CD14-positive monocyte (primary cell): ENCODE results near the gene ZFHX2. TPM values are rescaled to one million over a fixed set of nuclear protein-coding genes. Genes with fewer than 3 reads are reported as not detected.

Experiments
- DNase-seq, 3 donors: peaks; one replicate each; pipeline ENCODE4 v3.0.0-alpha.2; 2011 to 2022
- H2AFZ ChIP-seq: 2 replicates; pipeline ENCODE4 v1.6.0; 2012; ENCODE audit warnings: mild to moderate bottlenecking, low read depth, low read length, inconsistent platforms; ENCODE audit not compliant: insufficient read depth, poor library complexity, severe bottlenecking
- H3K27ac ChIP-seq, 2 donors: 1 replicate in 1 of 2; 2 replicates in 1 of 2; pipeline ENCODE4 v1.5.1; 2012 to 2013; ENCODE audit warnings: low read length in 2 of 2, control low read depth in 1 of 2, inconsistent platforms in 1 of 2, low read depth in 1 of 2, mild to moderate bottlenecking in 1 of 2
- H3K27me3 ChIP-seq, 2 donors: one replicate each; pipeline versions ENCODE4 v1.6.0 to v1.6.1; 2011 to 2013; ENCODE audit warnings: low read length in 2 of 2; ENCODE audit not compliant: control insufficient read depth in 2 of 2, insufficient read depth in 2 of 2
- H3K36me3 ChIP-seq, 2 donors: replicated peaks in 1 of 2; 1 replicate in 1 of 2; 2 replicates in 1 of 2; pipeline versions ENCODE4 v1.5.1 to v1.6.1; 2012 to 2013; ENCODE audit warnings: low read length in 2 of 2, control low read depth in 1 of 2, inconsistent platforms in 1 of 2, mild to moderate bottlenecking in 1 of 2; ENCODE audit not compliant: insufficient read depth in 2 of 2, control insufficient read depth in 1 of 2
- H3K4me1 ChIP-seq, 2 donors: 1 replicate in 1 of 2; 2 replicates in 1 of 2; pipeline versions ENCODE4 v1.5.1 to v1.6.1; 2012 to 2013; ENCODE audit warnings: low read length in 2 of 2, control low read depth in 1 of 2, inconsistent platforms in 1 of 2, mild to moderate bottlenecking in 1 of 2, moderate library complexity in 1 of 2; ENCODE audit not compliant: insufficient read depth in 2 of 2, control insufficient read depth in 1 of 2
- H3K4me2 ChIP-seq: replicated peaks from 2 replicates; pipeline ENCODE3; 2012; ENCODE audit warnings: low read length, moderate library complexity, mild to moderate bottlenecking; ENCODE audit not compliant: poor library complexity, severe bottlenecking; ENCODE audit errors: extremely low read depth
- H3K4me3 ChIP-seq, 3 experiments: fragments of 200-600 bp in 1 of 3; sonication (generic) in 1 of 3; replicated peaks in 1 of 3; 1 replicate in 2 of 3; 2 replicates in 1 of 3; pipeline ENCODE4 v1.5.1; 2011 to 2013; ENCODE audit warnings: low read length in 3 of 3, mild to moderate bottlenecking in 3 of 3, control low read depth in 2 of 3, low read depth in 2 of 3, inconsistent platforms in 1 of 3, moderate library complexity in 1 of 3
- H3K79me2 ChIP-seq: 2 replicates; pipeline ENCODE4 v1.6.0; 2012; ENCODE audit warnings: mild to moderate bottlenecking, control low read depth, inconsistent platforms, low read length, moderate library complexity; ENCODE audit not compliant: insufficient read depth
- H3K9ac ChIP-seq: 2 replicates; pipeline ENCODE4 v1.6.0; 2017; ENCODE audit warnings: low read length, mild to moderate bottlenecking; ENCODE audit not compliant: insufficient read depth, poor library complexity, severe bottlenecking
- H3K9me3 ChIP-seq, 2 donors: replicated peaks in 1 of 2; 1 replicate in 1 of 2; 2 replicates in 1 of 2; pipeline versions ENCODE4 v1.5.1 to v1.6.1; 2012 to 2013; ENCODE audit warnings: low read length in 2 of 2, control low read depth in 1 of 2; ENCODE audit not compliant: control insufficient read depth in 1 of 2, insufficient read depth in 1 of 2
- H4K20me1 ChIP-seq: 2 replicates; pipeline ENCODE4 v1.6.0; 2012; ENCODE audit warnings: mild to moderate bottlenecking, low read length, control low read depth, moderate library complexity; ENCODE audit not compliant: insufficient read depth
- H3K27ac Mint-ChIP-seq, 7 donors: one replicate each; pipeline ENCODE4 v1.8.0; 2020; ENCODE audit warnings: mild to moderate bottlenecking in 7 of 7, mixed read lengths in 7 of 7, moderate library complexity in 6 of 7, inconsistent platforms in 2 of 7
- H3K27me3 Mint-ChIP-seq, 3 donors: one replicate each; pipeline ENCODE4 v1.8.0; 2021 to 2022; ENCODE audit warnings: low read depth in 3 of 3, mild to moderate bottlenecking in 3 of 3, mixed read lengths in 3 of 3, moderate library complexity in 3 of 3, inconsistent platforms in 1 of 3
- H3K36me3 Mint-ChIP-seq, 2 donors: one replicate each; pipeline ENCODE4 v1.8.0; 2020; ENCODE audit warnings: mixed read lengths in 2 of 2, inconsistent platforms in 1 of 2, mild to moderate bottlenecking in 1 of 2
- H3K4me1 Mint-ChIP-seq: one replicate; pipeline ENCODE4 v1.8.0; 2020; ENCODE audit warnings: mild to moderate bottlenecking, mixed read lengths
- H3K4me3 Mint-ChIP-seq, 2 donors: one replicate each; pipeline ENCODE4 v1.8.0; 2020; ENCODE audit warnings: mild to moderate bottlenecking in 2 of 2, mixed read lengths in 2 of 2, moderate library complexity in 1 of 2
- H3K9me3 Mint-ChIP-seq, 7 donors: one replicate each; pipeline ENCODE4 v1.8.0; 2020 to 2022; ENCODE audit warnings: mixed read lengths in 7 of 7, mild to moderate bottlenecking in 6 of 7, moderate library complexity in 6 of 7, inconsistent platforms in 2 of 7
- WGBS: methylation state at CpG from one replicate; pipeline ENCODE4 v1.1.5; 2013; ENCODE audit warnings: missing lambda C conversion rate; ENCODE audit not compliant: insufficient coverage; 5-methylcytosine and 5-hydroxymethylcytosine counted together
- intact Hi-C, 2 donors: fragments of 100-400 bp; cut with micrococcal nuclease; formaldehyde crosslinking; loops; one replicate each; pipeline versions ENCODE4 v1.15.0 to v1.15.1; 2023
- polyA plus RNA-seq, 3 donors: library from polyadenylated mRNA; depleted of rRNA in 1 of 3; unstranded in 2 of 3; stranded (reverse) in 1 of 3; fragments of 300-500 nt in 2 of 3; fragments of >200 nt in 1 of 3; fragmentation: Illumina TruSeq in 2 of 3; gene quantifications; 1 replicate in 2 of 3; 2 replicates in 1 of 3; pipeline ENCODE4 v1.2.3, GENCODE V29; 2012 to 2021
- TF ChIP-seq, protein P1 (sequence below): fragments of 200-600 bp; IDR thresholded peaks from one replicate; pipeline ENCODE4 v1.8.0; 2022; ENCODE audit warnings: antibody characterized with exemption, mild to moderate bottlenecking

Gene ZFHX2
- polyA plus RNA-seq, 3 donors, result 0.01 to 0.07 TPM; not detected in 1

DNA sequence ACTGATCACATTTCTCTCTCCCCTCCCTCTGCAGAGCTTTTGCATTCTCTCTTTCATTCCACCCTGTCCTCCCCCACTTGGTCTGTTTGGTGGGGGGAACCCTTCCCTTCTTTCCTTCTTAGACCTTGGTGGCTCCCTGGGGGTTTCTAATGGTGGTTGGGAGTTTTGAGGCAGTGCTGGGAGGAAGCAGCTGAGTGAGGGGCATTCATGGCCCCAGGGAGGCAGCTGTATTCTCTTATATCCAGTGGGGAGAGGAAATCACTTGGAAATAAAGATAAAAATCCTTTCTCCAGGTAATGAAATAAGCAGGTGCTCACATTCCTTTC is 68.8 kb downstream of the ZFHX2 start:
- Mint-ChIP-seq H3K27ac (no peak overlapping the region), H3K4me1 (no peaks in the 10 kb centered on the region), H3K4me3 (no peak overlapping the region), H3K9me3 (no peaks in the 10 kb centered on the region), H3K36me3 (peaks cover 33 to 45% of the 10 kb centered on the region in 2 donors), H3K27me3 (peaks cover 0 to 2% (median 0%) of the 10 kb centered on the region in 3 donors)
- Histone ChIP-seq H2AFZ (no peak overlapping the region), H3K4me2 (no peak overlapping the region), H3K27ac (no peak overlapping the region), H3K4me1 (no peaks in the 10 kb centered on the region), H3K27me3 (no peaks in the 10 kb centered on the region), H3K4me3 (no peak overlapping the region), H4K20me1 (peaks cover 5% of the 10 kb centered on the region), H3K9me3 (no peaks in the 10 kb centered on the region), H3K9ac (no peak overlapping the region), H3K36me3 (peaks cover 20 to 60% of the 10 kb centered on the region in 2 donors), H3K79me2 (no peaks in the 10 kb centered on the region)
- TF ChIP-seq, protein P1, sequence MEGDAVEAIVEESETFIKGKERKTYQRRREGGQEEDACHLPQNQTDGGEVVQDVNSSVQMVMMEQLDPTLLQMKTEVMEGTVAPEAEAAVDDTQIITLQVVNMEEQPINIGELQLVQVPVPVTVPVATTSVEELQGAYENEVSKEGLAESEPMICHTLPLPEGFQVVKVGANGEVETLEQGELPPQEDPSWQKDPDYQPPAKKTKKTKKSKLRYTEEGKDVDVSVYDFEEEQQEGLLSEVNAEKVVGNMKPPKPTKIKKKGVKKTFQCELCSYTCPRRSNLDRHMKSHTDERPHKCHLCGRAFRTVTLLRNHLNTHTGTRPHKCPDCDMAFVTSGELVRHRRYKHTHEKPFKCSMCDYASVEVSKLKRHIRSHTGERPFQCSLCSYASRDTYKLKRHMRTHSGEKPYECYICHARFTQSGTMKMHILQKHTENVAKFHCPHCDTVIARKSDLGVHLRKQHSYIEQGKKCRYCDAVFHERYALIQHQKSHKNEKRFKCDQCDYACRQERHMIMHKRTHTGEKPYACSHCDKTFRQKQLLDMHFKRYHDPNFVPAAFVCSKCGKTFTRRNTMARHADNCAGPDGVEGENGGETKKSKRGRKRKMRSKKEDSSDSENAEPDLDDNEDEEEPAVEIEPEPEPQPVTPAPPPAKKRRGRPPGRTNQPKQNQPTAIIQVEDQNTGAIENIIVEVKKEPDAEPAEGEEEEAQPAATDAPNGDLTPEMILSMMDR, result no peak
- intact Hi-C loops, result no loop called here
- no peak for DNase-seq

DNA sequence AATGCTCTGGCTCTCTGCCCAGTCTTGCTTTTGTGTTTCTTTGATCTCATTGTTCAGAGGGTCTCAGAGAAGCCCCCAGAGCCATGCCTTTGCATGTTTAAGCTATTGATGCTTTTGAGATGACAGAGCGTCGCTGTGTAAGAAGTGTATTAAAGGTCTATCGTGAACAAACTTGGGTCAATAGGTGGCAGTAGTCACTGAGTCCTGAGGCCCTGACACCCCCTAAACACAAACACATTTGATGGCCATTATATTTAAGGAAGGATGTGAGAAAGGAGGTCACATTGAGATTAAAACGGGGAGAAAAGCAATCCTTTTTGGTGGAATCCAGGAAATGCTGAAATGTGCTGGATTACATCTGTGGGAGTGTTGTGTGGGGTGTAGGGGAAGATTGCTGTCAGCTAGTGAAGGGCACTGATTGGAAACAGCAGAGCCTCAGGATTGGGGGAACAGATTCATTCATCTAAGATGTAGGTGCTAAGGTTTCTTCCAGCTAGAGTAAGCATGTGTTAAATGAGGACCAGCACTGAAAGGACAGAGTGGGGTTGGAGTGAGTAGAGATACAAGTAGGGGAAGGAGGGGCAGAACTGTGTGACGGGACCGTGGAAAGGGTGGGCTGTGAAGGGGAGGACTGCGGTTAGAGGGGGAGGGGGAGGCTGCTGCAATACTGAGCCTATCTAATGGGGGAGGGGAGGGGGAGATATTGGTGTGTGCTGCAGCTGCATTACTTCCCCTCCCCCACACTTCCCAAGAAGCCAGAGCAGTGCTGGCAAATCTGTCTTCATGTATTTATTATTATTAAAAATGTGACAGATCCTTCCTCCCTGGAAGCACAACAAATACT is 69.4 kb downstream of the ZFHX2 start:
- Histone ChIP-seq H3K36me3 (peaks cover 26 to 66% of the 10 kb centered on the region in 2 donors), H3K9me3 (no peaks in the 10 kb centered on the region), H4K20me1 (peaks cover 5% of the 10 kb centered on the region), H3K4me3 (no peak overlapping the region), H2AFZ (no peak overlapping the region), H3K79me2 (no peaks in the 10 kb centered on the region), H3K4me1 (no peaks in the 10 kb centered on the region), H3K27me3 (no peaks in the 10 kb centered on the region), H3K4me2 (no peak overlapping the region), H3K9ac (no peak overlapping the region), H3K27ac (no peak overlapping the region)
- Mint-ChIP-seq H3K4me3 (no peak overlapping the region), H3K27ac (no peak overlapping the region), H3K9me3 (no peaks in the 10 kb centered on the region), H3K36me3 (peaks cover 39 to 49% of the 10 kb centered on the region in 2 donors), H3K4me1 (no peaks in the 10 kb centered on the region), H3K27me3 (peaks cover 0 to 2% (median 0%) of the 10 kb centered on the region in 3 donors)
- no peak for DNase-seq
- TF ChIP-seq, protein P1, result no peak
- intact Hi-C loops, result no loop called here
- 33% methylated on average over 1 of the region's 7 CpGs for WGBS
